GM23248 (cell line): ENCODE measurements around the gene SETD7. TPM values are rescaled to one million over a fixed set of nuclear protein-coding genes. Genes with fewer than 3 reads are reported as not detected.

Experiments used
- DNase-seq: peaks from one replicate; pipeline ENCODE4 v3.0.0-alpha.2; 2015
- H2AFZ ChIP-seq: fragments of 200-600 bp; sonication (generic); 2 replicates; pipeline ENCODE4 v1.6.1; 2016; ENCODE audit warnings: antibody characterized with exemption
- H3F3A ChIP-seq: fragments of 200-600 bp; sonication (generic); 2 replicates; pipeline ENCODE4 v1.6.1; 2016; ENCODE audit warnings: mild to moderate bottlenecking, antibody characterized with exemption, mixed run types; ENCODE audit not compliant: insufficient read depth
- H3K27ac ChIP-seq: fragments of 200-600 bp; sonication (generic); 2 replicates; pipeline ENCODE4 v1.5.1; 2016; ENCODE audit warnings: mild to moderate bottlenecking
- H3K27me3 ChIP-seq: fragments of 200-600 bp; sonication (generic); replicated peaks from 2 replicates; pipeline ENCODE4 v1.6.1; 2016; ENCODE audit warnings: mild to moderate bottlenecking; ENCODE audit not compliant: insufficient read depth
- H3K36me3 ChIP-seq: fragments of 200-600 bp; sonication (generic); 2 replicates; pipeline ENCODE4 v1.6.1; 2016; ENCODE audit warnings: low read depth, mild to moderate bottlenecking
- H3K4me1 ChIP-seq: fragments of 200-600 bp; sonication (generic); 2 replicates; pipeline ENCODE4 v1.6.1; 2016; ENCODE audit warnings: mild to moderate bottlenecking; ENCODE audit not compliant: insufficient read depth
- H3K4me2 ChIP-seq: fragments of 200-600 bp; sonication (generic); one replicate; pipeline ENCODE4 v1.6.1; 2016; ENCODE audit warnings: mild to moderate bottlenecking; ENCODE audit not compliant: unreplicated experiment
- H3K4me3 ChIP-seq: fragments of 200-600 bp; sonication (generic); 2 replicates; pipeline ENCODE4 v1.5.1; 2016; ENCODE audit warnings: mild to moderate bottlenecking
- H3K79me2 ChIP-seq: fragments of 200-600 bp; sonication (generic); 2 replicates; pipeline ENCODE4 v1.6.1; 2016; ENCODE audit warnings: mild to moderate bottlenecking; ENCODE audit not compliant: insufficient read depth
- H3K9ac ChIP-seq: fragments of 200-600 bp; sonication (generic); 2 replicates; pipeline ENCODE4 v1.6.1; 2016; ENCODE audit warnings: mild to moderate bottlenecking
- H3K9me2 ChIP-seq: fragments of 200-600 bp; sonication (generic); 2 replicates; pipeline ENCODE4 v1.6.1; 2016; ENCODE audit warnings: mixed run types, mild to moderate bottlenecking, moderate library complexity; ENCODE audit not compliant: insufficient read depth
- H3K9me3 ChIP-seq: fragments of 200-600 bp; sonication (generic); one replicate; pipeline ENCODE4 v1.6.1; 2017; ENCODE audit warnings: low read depth
- H4K20me1 ChIP-seq: fragments of 200-600 bp; sonication (generic); 2 replicates; pipeline ENCODE4 v1.6.0; 2016; ENCODE audit not compliant: insufficient read depth
- EZH2 ChIP-seq: fragments of 200-600 bp; sonication (generic); IDR thresholded peaks from 2 replicates; pipeline ENCODE4 v1.6.1; 2018; ENCODE audit warnings: antibody characterized with exemption, mild to moderate bottlenecking; ENCODE audit not compliant: insufficient read depth, poor library complexity, severe bottlenecking
- EZH2phosphoT487 ChIP-seq: fragments of 200-600 bp; sonication (generic); IDR thresholded peaks from 2 replicates; pipeline ENCODE4 v1.6.1; 2018; ENCODE audit warnings: antibody characterized with exemption, moderate library complexity, mild to moderate bottlenecking, low read depth; ENCODE audit not compliant: insufficient read depth
- WGBS, 2 experiments: methylation state at CpG; one replicate each; pipeline ENCODE4 v1.1.6; 2015 to 2017; ENCODE audit warnings: low lambda C conversion rate in 2 of 2, low coverage in 1 of 2; ENCODE audit errors: missing lambda C conversion rate in 2 of 2; 5-methylcytosine and 5-hydroxymethylcytosine counted together
- in situ Hi-C: fragments of 300-500 bp; cut with MboI; formaldehyde crosslinking; loops from 2 replicates; pipeline ENCODE4 v1.15.0; 2020
- polyA plus RNA-seq: library from polyadenylated mRNA; unstranded; fragments of >200 nt; fragmentation: Nextera tagmentation; extraction: Ambion mirVana; gene quantifications from 2 replicates; pipeline ENCODE4 v1.2.1, GENCODE V29; 2016
- total RNA-seq: library from RNA; depleted of rRNA; stranded (reverse); fragments of >200 nt; shearing (Covaris generic); gene quantifications from 2 replicates; pipeline ENCODE4 v1.2.3, GENCODE V29; 2014

The SETD7 gene
- total and polyA plus RNA-seq, 2 experiments from 2014 or later, result 34.0 to 82.5 TPM

DNA sequence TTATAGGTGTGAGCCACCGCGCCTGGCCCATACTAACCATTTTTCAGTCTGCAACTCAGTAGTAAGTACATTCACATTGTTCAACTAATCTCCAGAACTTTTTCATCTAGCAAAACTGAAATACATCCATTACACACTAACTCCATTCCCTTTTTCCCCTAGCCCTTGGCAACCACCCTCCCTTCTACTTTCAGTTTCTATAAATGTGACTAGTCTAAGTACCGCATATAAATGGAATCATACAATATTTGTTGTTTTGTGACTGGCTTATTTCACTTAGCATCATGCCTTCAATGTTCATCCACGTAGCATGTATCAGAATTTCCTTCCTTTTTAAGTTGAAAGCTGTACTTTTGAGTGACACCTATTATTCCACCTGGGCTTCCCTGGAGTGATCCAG lies 44.6 kb upstream of the SETD7 start:
- Histone ChIP-seq H3K9me2 (no peaks in the 10 kb centered on the region), H3K4me3 (no peak overlapping the region), H2AFZ (no peak overlapping the region), H3K79me2 (no peaks in the 10 kb centered on the region), H3K4me2 (no peak overlapping the region), H3K9me3 (no peaks in the 10 kb centered on the region), H4K20me1 (no peaks in the 10 kb centered on the region), H3F3A (peaks cover 10% of the 10 kb centered on the region; the same call in 1 of the 2 replicates), H3K27ac (no peak overlapping the region), H3K27me3 (no peaks in the 10 kb centered on the region; the same call in 1 of the 2 replicates), H3K9ac (no peak overlapping the region), H3K36me3 (no peaks in the 10 kb centered on the region), H3K4me1 (peaks cover 16% of the 10 kb centered on the region)
- DNase-seq, result no peak
- TF ChIP-seq EZH2phosphoT487, result no peak
- WGBS, 2 experiments, result 96 to 98% methylated on average over 4 of the region's 4 CpGs
- in situ Hi-C loops, result no loop called here

DNA sequence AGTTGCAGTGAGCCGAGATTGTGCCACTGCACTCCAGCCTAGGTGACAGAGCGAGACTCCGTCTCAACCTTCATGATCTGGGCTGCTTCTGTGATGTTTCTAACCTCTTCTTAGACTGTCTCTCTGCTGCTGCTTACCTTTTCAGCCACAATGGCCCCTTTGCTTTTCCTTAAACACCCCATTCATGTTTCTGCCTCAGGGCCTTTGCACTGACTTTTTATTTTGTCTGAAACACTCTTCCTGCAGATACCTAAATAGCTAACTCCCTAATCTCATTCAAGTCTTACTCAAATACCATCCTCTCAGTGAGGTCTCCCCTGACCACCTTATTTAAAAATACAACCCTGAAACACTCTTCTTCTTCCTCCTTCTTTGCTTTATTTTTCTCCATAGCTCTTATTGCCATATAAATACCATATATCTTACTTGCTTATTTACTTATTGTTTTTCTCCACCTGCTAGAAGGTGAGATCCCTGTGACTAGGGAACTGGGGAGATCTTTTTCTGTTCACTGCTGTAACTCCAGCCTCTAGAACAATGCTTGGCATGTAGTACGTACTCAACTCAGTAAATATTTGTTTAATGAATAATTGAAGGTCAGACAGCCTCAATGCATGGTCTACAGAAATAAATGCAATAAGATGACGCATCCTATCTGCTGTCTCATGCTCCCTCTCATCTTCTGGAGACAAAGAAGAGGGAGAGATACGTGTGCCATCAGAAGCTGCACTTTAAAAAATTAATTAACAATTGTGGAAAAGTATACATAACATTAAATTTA lies 43.8 kb upstream of the SETD7 start:
- H3K79me2 ChIP-seq, result no peaks in the 10 kb centered on the region
- peak; percentile 77 for DNase-seq
- TF ChIP-seq EZH2 (no peak), EZH2phosphoT487 (no peak)
- no peak overlapping the region for H2AFZ ChIP-seq
- peaks cover 10% of the 10 kb centered on the region; the same call in 1 of the 2 replicates for H3F3A ChIP-seq
- H3K27ac ChIP-seq, result no peak overlapping the region
- no peaks in the 10 kb centered on the region for H4K20me1 ChIP-seq
- H3K4me3 ChIP-seq, result no peak overlapping the region
- no peaks in the 10 kb centered on the region for H3K27me3 ChIP-seq
- in situ Hi-C loops, result no loop called here
- no peaks in the 10 kb centered on the region for H3K36me3 ChIP-seq
- H3K9ac ChIP-seq, result no peak overlapping the region
- 54 to 56% methylated on average over 6 of the region's 6 CpGs for WGBS, 2 experiments
- no peaks in the 10 kb centered on the region for H3K9me2 ChIP-seq
- H3K9me3 ChIP-seq, result no peaks in the 10 kb centered on the region
- peaks cover 17% of the 10 kb centered on the region for H3K4me1 ChIP-seq
- no peak overlapping the region for H3K4me2 ChIP-seq

DNA sequence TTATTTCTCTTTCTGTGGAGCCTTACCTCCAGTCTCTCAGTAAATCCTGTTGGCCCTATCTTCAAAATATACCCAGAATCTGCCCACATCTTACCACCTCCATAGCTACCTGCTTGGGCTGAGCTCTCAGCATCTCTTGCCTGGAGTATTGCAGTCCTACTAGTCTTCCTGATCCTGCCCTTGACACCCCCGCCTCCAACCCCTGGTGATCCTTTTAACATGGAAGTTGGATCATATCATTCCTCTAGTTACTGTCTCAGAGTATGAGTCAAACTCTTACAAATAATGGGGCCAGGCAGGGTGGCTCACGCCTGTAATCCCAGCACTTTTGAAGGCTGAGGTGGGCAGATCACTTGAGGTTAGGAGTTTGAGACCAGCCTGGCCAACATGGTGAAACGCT lies 43.1 kb upstream of the SETD7 start:
- H3K79me2 ChIP-seq, result no peaks in the 10 kb centered on the region
- no peak overlapping the region for H3K9ac ChIP-seq
- no peak for TF ChIP-seq EZH2phosphoT487
- TF ChIP-seq EZH2, result no peak
- DNase-seq, result peak; percentile 38
- in situ Hi-C loops, result no loop called here
- no peak overlapping the region for H3K27ac ChIP-seq
- H4K20me1 ChIP-seq, result no peaks in the 10 kb centered on the region
- H3K4me1 ChIP-seq, result peaks cover 17% of the 10 kb centered on the region
- no peaks in the 10 kb centered on the region for H3K9me2 ChIP-seq
- H3F3A ChIP-seq, result peaks cover 10% of the 10 kb centered on the region; the same call in 1 of the 2 replicates
- no peaks in the 10 kb centered on the region for H3K27me3 ChIP-seq
- H3K4me2 ChIP-seq, result no peak overlapping the region
- H3K9me3 ChIP-seq, result no peaks in the 10 kb centered on the region
- no peak overlapping the region for H3K4me3 ChIP-seq
- H3K36me3 ChIP-seq, result no peaks in the 10 kb centered on the region
- H2AFZ ChIP-seq, result no peak overlapping the region
- 78 to 85% methylated on average over 3 of the region's 3 CpGs for WGBS, 2 experiments

DNA sequence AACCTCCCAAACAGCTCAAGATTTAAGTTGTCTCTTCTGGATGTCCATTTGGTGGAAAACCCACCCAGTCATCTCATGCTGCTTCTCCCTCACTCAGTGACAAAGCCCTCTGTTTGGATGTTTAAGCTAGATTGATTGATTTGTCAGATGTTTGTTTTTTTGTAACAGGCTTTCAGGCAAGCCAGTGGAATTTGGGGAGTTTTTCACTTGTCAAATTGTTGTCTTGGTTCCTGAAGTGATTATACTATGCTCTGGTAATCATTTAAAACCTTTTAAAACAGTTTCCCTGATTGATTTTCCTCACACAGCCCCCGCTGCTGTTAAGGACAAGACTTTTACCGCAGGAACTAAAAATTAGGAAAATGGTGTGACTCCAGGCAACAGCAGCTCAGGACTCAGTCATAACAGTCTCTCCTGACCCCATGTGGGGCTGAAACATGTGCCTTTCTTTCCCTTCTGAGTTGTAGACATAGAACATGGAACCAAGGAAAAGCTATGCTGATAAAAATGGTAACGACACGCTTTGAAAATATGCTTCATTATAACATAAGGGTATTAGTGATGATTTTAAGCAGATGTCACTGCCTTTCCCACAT lies 40.8 kb upstream of the SETD7 start:
- peak overlapping the region; percentile 39 for H3K4me2 ChIP-seq
- in situ Hi-C loops, result no loop called here
- DNase-seq, result no peak
- WGBS, 2 experiments, result 21 to 25% methylated on average over 4 of the region's 4 CpGs
- no peak overlapping the region for H2AFZ ChIP-seq
- H3K36me3 ChIP-seq, result no peaks in the 10 kb centered on the region
- H3K4me3 ChIP-seq, result 0 out of 2 replicates have a peak overlapping the region, but pooled peaks have one; percentile 8
- no peaks in the 10 kb centered on the region for H4K20me1 ChIP-seq
- H3K4me1 ChIP-seq, result peaks cover 24% of the 10 kb centered on the region
- H3K9me2 ChIP-seq, result no peaks in the 10 kb centered on the region
- H3F3A ChIP-seq, result peaks cover 10% of the 10 kb centered on the region; the same call in 1 of the 2 replicates
- TF ChIP-seq EZH2, result no peak
- TF ChIP-seq EZH2phosphoT487, result no peak
- no peaks in the 10 kb centered on the region for H3K79me2 ChIP-seq
- H3K9me3 ChIP-seq, result no peaks in the 10 kb centered on the region
- no peak overlapping the region for H3K9ac ChIP-seq
- no peak overlapping the region for H3K27ac ChIP-seq
- H3K27me3 ChIP-seq, result no peaks in the 10 kb centered on the region
